Endothelial cell of umbilical vein (primary cell): Measurements from ENCODE around the gene FILIP1L.

Experiments used
- EZH2 ChIP-seq: IDR thresholded peaks from 2 replicates; pipeline ENCODE4 v1.6.1; 2012; ENCODE audit warnings: borderline replicate concordance, low read depth, mild to moderate bottlenecking, moderate library complexity, low read length, inconsistent platforms; ENCODE audit not compliant: severe bottlenecking
- FOS ChIP-seq: IDR thresholded peaks from 2 replicates; pipeline ENCODE4 v1.6.1; 2011; ENCODE audit warnings: mild to moderate bottlenecking, low read length, moderate library complexity, borderline replicate concordance; ENCODE audit not compliant: insufficient read depth
- GATA2 ChIP-seq: IDR thresholded peaks from 2 replicates; pipeline ENCODE4 v1.7.0; 2011; ENCODE audit warnings: low read depth, mild to moderate bottlenecking, moderate library complexity, mixed read lengths, low read length; ENCODE audit not compliant: insufficient read length, insufficient read depth
- JUN ChIP-seq: IDR thresholded peaks from 2 replicates; pipeline ENCODE4 v1.6.1; 2011; ENCODE audit warnings: borderline replicate concordance, low read depth; ENCODE audit not compliant: insufficient read length, insufficient read depth
- MAX ChIP-seq: IDR thresholded peaks from 2 replicates; pipeline ENCODE4 v1.6.1; 2011; ENCODE audit not compliant: insufficient read depth, insufficient read length
- MYC ChIP-seq: IDR thresholded peaks from one replicate; pipeline ENCODE4 v1.6.1; 2011; ENCODE audit warnings: mild to moderate bottlenecking, low read depth, low read length
- POLR2A ChIP-seq: IDR thresholded peaks from 2 replicates; pipeline ENCODE4 v1.6.1; 2012; ENCODE audit warnings: low read depth, mild to moderate bottlenecking, control low read depth, low read length
- POLR2AphosphoS5 ChIP-seq: IDR thresholded peaks from 2 replicates; pipeline ENCODE4 v1.6.1; 2012; ENCODE audit warnings: low read depth, mild to moderate bottlenecking, control low read depth, low read length, moderate library complexity; ENCODE audit not compliant: insufficient read depth
- TF ChIP-seq, protein P1 (sequence below), 2 donors: IDR thresholded peaks; 1 replicate in 1 of 2; 2 replicates in 1 of 2; pipeline ENCODE4 v1.5.1; 2011; ENCODE audit warnings: low read length in 2 of 2, mild to moderate bottlenecking in 2 of 2, moderate library complexity in 2 of 2, control low read depth in 1 of 2, inconsistent platforms in 1 of 2, low read depth in 1 of 2; ENCODE audit not compliant: insufficient read depth in 1 of 2; ENCODE audit errors: extremely low read depth in 1 of 2

DNA sequence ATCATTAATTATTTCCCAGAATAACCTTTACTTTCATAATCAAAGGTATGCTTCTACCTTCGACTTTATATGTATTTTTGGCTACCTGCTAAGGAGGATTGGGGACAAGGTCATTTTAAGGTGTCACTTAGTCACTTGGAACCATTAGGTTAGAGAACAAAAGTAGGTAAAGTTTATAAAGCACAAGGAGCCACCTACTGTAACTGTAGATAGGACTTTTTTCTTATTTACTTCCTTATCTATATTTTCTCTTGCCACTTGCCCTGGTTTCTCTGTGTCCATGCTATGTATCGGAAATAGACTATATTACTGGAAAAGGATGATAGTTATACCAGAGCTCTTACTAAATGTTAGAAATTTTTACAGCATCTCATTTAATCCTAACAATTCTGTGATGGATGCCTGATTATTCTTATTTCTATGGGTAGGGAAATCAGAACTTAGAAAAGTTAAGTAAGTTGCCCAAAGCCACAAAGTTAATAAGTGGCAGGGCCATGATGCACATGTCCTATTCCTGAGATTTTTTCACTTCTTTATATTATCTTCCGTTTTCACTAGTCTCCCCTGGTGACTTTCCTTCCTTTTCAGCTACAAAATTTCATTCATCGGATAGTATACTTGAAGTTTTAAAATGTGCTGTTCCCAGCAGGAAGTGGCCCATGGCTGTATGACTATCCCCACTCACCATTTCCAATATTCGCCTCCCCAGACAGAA is 164.2 kb downstream of the FILIP1L start:
- TF ChIP-seq MYC (no peak), EZH2 (no peak), POLR2A (no peak), MAX (no peak), POLR2AphosphoS5 (no peak), FOS (no peak), JUN (no peak), GATA2 (no peak)
- TF ChIP-seq, protein P1, sequence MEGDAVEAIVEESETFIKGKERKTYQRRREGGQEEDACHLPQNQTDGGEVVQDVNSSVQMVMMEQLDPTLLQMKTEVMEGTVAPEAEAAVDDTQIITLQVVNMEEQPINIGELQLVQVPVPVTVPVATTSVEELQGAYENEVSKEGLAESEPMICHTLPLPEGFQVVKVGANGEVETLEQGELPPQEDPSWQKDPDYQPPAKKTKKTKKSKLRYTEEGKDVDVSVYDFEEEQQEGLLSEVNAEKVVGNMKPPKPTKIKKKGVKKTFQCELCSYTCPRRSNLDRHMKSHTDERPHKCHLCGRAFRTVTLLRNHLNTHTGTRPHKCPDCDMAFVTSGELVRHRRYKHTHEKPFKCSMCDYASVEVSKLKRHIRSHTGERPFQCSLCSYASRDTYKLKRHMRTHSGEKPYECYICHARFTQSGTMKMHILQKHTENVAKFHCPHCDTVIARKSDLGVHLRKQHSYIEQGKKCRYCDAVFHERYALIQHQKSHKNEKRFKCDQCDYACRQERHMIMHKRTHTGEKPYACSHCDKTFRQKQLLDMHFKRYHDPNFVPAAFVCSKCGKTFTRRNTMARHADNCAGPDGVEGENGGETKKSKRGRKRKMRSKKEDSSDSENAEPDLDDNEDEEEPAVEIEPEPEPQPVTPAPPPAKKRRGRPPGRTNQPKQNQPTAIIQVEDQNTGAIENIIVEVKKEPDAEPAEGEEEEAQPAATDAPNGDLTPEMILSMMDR (IDR thresholded peaks at IDR 0.05; ENCODE audit: extremely low read depth in 1 of 2, insufficient read depth in 1 of 2, low read depth in 1 of 2, low read length in 2 of 2), result no peak
